ENCODE measurements around the gene EGLN2.
"Not testable (repeated sequence)": the region's sequence is repeated elsewhere in the genome, so short reads cannot be mapped to it uniquely, and the experiment has no call there.

EGLN2 gene

GRCh38 chr19:40798683-40799557 lies at the start of gene EGLN2:
Gene EGLN2 (plus strand): TSS chr19:40799191. CDS start chr19:40800573, 1,382 bp downstream.
- peak; percentile 100 for DNase-seq

- peak; percentile 98 for DNase-seq
These were observed 48.7 kb upstream of the EGLN2 start, which contains the start of gene ACTMAP for GRCh38 chr19:40750058-40750873. Gene ACTMAP (minus strand): TSS chr19:40750477. CDS start chr19:40749803, 674 bp downstream.

GRCh38 chr19:40750874-40751537 lies 48.0 kb upstream of the EGLN2 start, which contains the start of gene SNRPA:
Gene SNRPA (plus strand): TSS chr19:40751203. CDS start chr19:40751409, 206 bp downstream.
- DNase-seq = peak; percentile 95

GRCh38 chr19:40752257-40752781 lies 46.7 kb upstream of the EGLN2 start:
- no peak for DNase-seq

GRCh38 chr19:40754611-40755247 lies 44.3 kb upstream of the EGLN2 start:
- DNase-seq = peak; percentile 52

- no peak for DNase-seq
These were observed 43.8 kb upstream of the EGLN2 start for GRCh38 chr19:40755248-40755624.

- no peak for DNase-seq
These were observed 43.2 kb upstream of the EGLN2 start for GRCh38 chr19:40755791-40756190.

GRCh38 chr19:40756502-40757110 lies 42.4 kb upstream of the EGLN2 start:
- DNase-seq = peak; percentile 43

- DNase-seq = no peak
These were observed 40.5 kb upstream of the EGLN2 start for GRCh38 chr19:40758491-40758890.

- DNase-seq = no peak
These were observed 39.6 kb upstream of the EGLN2 start for GRCh38 chr19:40759352-40759751.

GRCh38 chr19:40762754-40763470 lies 36.1 kb upstream of the EGLN2 start:
- DNase-seq = no peak

- no peak for DNase-seq
These were observed 35.5 kb upstream of the EGLN2 start for GRCh38 chr19:40763526-40763925.

GRCh38 chr19:40763963-40764362 lies 35.0 kb upstream of the EGLN2 start:
- no peak for DNase-seq

- not testable (repeated sequence) for DNase-seq
These were observed 32.6 kb upstream of the EGLN2 start for GRCh38 chr19:40766385-40766784.

- DNase-seq = no peak
These were observed 30.1 kb upstream of the EGLN2 start for GRCh38 chr19:40768869-40769268.

GRCh38 chr19:40771101-40771862 lies 27.7 kb upstream of the EGLN2 start:
- DNase-seq = not testable (repeated sequence)

- no peak for DNase-seq
These were observed 23.9 kb upstream of the EGLN2 start, which contains the start of gene MIA for GRCh38 chr19:40774916-40775631. Gene MIA (plus strand): TSS chr19:40775521. CDS start chr19:40775543, 22 bp downstream.

- no peak for DNase-seq
These were observed 23.4 kb upstream of the EGLN2 start for GRCh38 chr19:40775632-40776022.

- DNase-seq = no peak
These were observed 22.6 kb upstream of the EGLN2 start for GRCh38 chr19:40776364-40776763.

Measured in activated CD8-positive, alpha-beta memory T cell treated with anti-CD3 and anti-CD28 coated beads, Interleukin-2, amount 50 U/mL, for 4 hours (primary cell).